Keratinocyte (primary cell): ENCODE measurements around the gene TDRD9. TPM values are rescaled to one million over a fixed set of nuclear protein-coding genes. Genes with fewer than 3 reads are reported as not detected.

Experiments used
- DNase-seq: peaks from one replicate; pipeline ENCODE4 v3.0.0-alpha.2; 2011; ENCODE audit warnings: low read depth, missing footprints, low spot score
- FAIRE-seq: peaks from 2 replicates; lab custom pipeline; 2011; peaks lifted over from hg19 to GRCh38; lab: Jason Lieb, UNC
- H2AFZ ChIP-seq: 2 replicates; pipeline ENCODE4 v1.6.0; 2012; ENCODE audit warnings: low read length, control low read depth, inconsistent platforms; ENCODE audit not compliant: control insufficient read depth
- H3K27ac ChIP-seq: 2 replicates; pipeline ENCODE4 v1.5.1; 2011; ENCODE audit warnings: low read length; ENCODE audit not compliant: control insufficient read depth, insufficient read depth
- H3K27me3 ChIP-seq: 3 replicates; pipeline ENCODE4 v1.6.0; 2011; ENCODE audit warnings: low read length; ENCODE audit not compliant: control insufficient read depth, insufficient read depth; ENCODE audit errors: extremely low read depth
- H3K36me3 ChIP-seq, 2 experiments: 2 replicates in 1 of 2; 3 replicates in 1 of 2; pipeline ENCODE4 v1.5.1; 2011; ENCODE audit warnings: low read length in 2 of 2, mild to moderate bottlenecking in 1 of 2; ENCODE audit not compliant: control insufficient read depth in 2 of 2, insufficient read depth in 2 of 2; ENCODE audit errors: extremely low read depth in 1 of 2
- H3K4me1 ChIP-seq: 3 replicates; pipeline ENCODE4 v1.5.1; 2011; ENCODE audit warnings: low read length; ENCODE audit not compliant: control insufficient read depth, insufficient read depth; ENCODE audit errors: extremely low read depth
- H3K4me2 ChIP-seq: 3 replicates; pipeline ENCODE4 v1.6.0; 2011; ENCODE audit warnings: low read depth, low read length; ENCODE audit not compliant: control insufficient read depth, insufficient read depth; ENCODE audit errors: extremely low read depth
- H3K4me3 ChIP-seq, 3 experiments: fragments of 200-600 bp in 1 of 3; sonication (generic) in 1 of 3; 2 replicates in 2 of 3; 3 replicates in 1 of 3; pipeline ENCODE4 v1.5.1; 2011 to 2016; ENCODE audit warnings: low read length in 3 of 3, mild to moderate bottlenecking in 3 of 3, control low read depth in 2 of 3, inconsistent platforms in 1 of 3, low read depth in 1 of 3, mixed read lengths in 1 of 3, mixed run types in 1 of 3, moderate library complexity in 1 of 3; ENCODE audit not compliant: control insufficient read depth in 2 of 3, insufficient read depth in 2 of 3; ENCODE audit errors: extremely low read depth in 1 of 3
- H3K79me2 ChIP-seq: 2 replicates; pipeline ENCODE4 v1.6.0; 2012; ENCODE audit warnings: low read length; ENCODE audit not compliant: control insufficient read depth, insufficient read depth
- H3K9ac ChIP-seq: 3 replicates; pipeline ENCODE4 v1.6.0; 2011; ENCODE audit warnings: low read length; ENCODE audit not compliant: control insufficient read depth, insufficient read depth; ENCODE audit errors: extremely low read depth
- H3K9me1 ChIP-seq: 3 replicates; pipeline ENCODE4 v1.6.0; 2011; ENCODE audit warnings: low read length; ENCODE audit not compliant: control insufficient read depth, insufficient read depth; ENCODE audit errors: extremely low read depth
- H3K9me3 ChIP-seq: 2 replicates; pipeline ENCODE4 v1.5.1; 2012; ENCODE audit warnings: low read depth, low read length; ENCODE audit not compliant: control insufficient read depth
- H4K20me1 ChIP-seq: 3 replicates; pipeline ENCODE4 v1.6.0; 2011; ENCODE audit warnings: low read length; ENCODE audit not compliant: control insufficient read depth, insufficient read depth; ENCODE audit errors: extremely low read depth
- EZH2 ChIP-seq: IDR thresholded peaks from one replicate; pipeline ENCODE4 v1.6.1; 2012; ENCODE audit warnings: inconsistent platforms, mild to moderate bottlenecking, low read length, moderate library complexity
- dilution Hi-C: fragments of 300-500 bp; cut with MboI; formaldehyde crosslinking; loops from one replicate; pipeline ENCODE4 v1.7.0; 2020; ENCODE audit warnings: low sequenced_read_pairs; ENCODE audit not compliant: extremely low pct_ligation_motif_present
- polyA plus RNA-seq, 5 experiments: library from polyadenylated mRNA; depleted of rRNA in 3 of 5; stranded (reverse) in 3 of 5; stranded (forward) in 1 of 5; unstranded in 1 of 5; fragments of >200 nt; gene quantifications; 1 replicate in 1 of 5; 2 replicates in 3 of 5; 3 replicates in 1 of 5; pipeline versions ENCODE4 v1.2.1 to v1.2.3, GENCODE V29; 2011 to 2012; ENCODE audit warnings: missing spikeins in 2 of 5, low read depth in 1 of 5, low replicate concordance in 1 of 5
- TF ChIP-seq, protein P1 (sequence below), 3 experiments: IDR thresholded peaks in 1 of 3; conservative IDR thresholded peaks in 1 of 3; optimal IDR thresholded peaks in 1 of 3; 2 replicates in 2 of 3; 3 replicates in 1 of 3; pipeline versions ENCODE3 to v1.5.1; 2011; ENCODE audit warnings: low read length in 3 of 3, mild to moderate bottlenecking in 3 of 3, moderate library complexity in 2 of 3, control low read depth in 1 of 3, inconsistent platforms in 1 of 3; ENCODE audit not compliant: insufficient read depth in 2 of 3; ENCODE audit errors: extremely low read depth in 1 of 3

The TDRD9 gene
- polyA plus RNA-seq, 1 donor (not counting 4 experiments of a cell fraction or from before 2014, with no cell fraction given), result 0.10 TPM

DNA sequence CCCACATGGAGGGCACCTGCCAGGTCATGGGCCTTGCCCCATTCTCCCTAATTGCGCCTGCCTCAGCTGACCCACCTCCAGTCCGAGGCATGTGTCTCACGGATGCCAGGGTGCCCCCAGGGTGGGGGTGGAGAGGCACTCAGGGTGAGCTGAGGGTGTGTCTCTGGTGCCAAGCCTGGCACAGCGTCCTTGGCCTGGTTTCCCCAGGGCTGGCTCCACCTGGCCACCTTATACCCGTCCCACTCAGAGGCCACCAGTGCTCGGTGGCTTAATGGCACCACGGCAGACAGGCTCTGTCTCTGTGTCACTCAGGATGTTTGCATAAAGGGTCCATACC, 33.6 kb upstream of the TDRD9 start:
- no peaks in the 10 kb centered on the region for H3K79me2 ChIP-seq
- no peaks in the 10 kb centered on the region for H4K20me1 ChIP-seq
- DNase-seq (no peak), FAIRE-seq (no peak)
- H3K4me2 ChIP-seq, result no peak overlapping the region
- H3K36me3 ChIP-seq, result no peaks in the 10 kb centered on the region
- H3K4me1 ChIP-seq, result peaks cover 11% of the 10 kb centered on the region
- H3K4me3 ChIP-seq, result no peak overlapping the region
- H3K9ac ChIP-seq, result no peak overlapping the region
- no peaks in the 10 kb centered on the region for H3K9me1 ChIP-seq
- H2AFZ ChIP-seq, result no peak overlapping the region
- no peaks in the 10 kb centered on the region for H3K9me3 ChIP-seq
- no peaks in the 10 kb centered on the region for H3K27me3 ChIP-seq
- TF ChIP-seq EZH2, result no peak
- TF ChIP-seq, protein P1, sequence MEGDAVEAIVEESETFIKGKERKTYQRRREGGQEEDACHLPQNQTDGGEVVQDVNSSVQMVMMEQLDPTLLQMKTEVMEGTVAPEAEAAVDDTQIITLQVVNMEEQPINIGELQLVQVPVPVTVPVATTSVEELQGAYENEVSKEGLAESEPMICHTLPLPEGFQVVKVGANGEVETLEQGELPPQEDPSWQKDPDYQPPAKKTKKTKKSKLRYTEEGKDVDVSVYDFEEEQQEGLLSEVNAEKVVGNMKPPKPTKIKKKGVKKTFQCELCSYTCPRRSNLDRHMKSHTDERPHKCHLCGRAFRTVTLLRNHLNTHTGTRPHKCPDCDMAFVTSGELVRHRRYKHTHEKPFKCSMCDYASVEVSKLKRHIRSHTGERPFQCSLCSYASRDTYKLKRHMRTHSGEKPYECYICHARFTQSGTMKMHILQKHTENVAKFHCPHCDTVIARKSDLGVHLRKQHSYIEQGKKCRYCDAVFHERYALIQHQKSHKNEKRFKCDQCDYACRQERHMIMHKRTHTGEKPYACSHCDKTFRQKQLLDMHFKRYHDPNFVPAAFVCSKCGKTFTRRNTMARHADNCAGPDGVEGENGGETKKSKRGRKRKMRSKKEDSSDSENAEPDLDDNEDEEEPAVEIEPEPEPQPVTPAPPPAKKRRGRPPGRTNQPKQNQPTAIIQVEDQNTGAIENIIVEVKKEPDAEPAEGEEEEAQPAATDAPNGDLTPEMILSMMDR (optimal IDR thresholded peaks at IDR 0.05 in 1 of 3, IDR thresholded peaks at IDR 0.05 in 1 of 3, conservative IDR thresholded peaks at IDR 0.05 in 1 of 3; ENCODE audit: extremely low read depth in 1 of 3, insufficient read depth in 2 of 3, low read length in 3 of 3), result no peak
- dilution Hi-C loops, result no loop called here
- H3K27ac ChIP-seq, result no peak overlapping the region

DNA sequence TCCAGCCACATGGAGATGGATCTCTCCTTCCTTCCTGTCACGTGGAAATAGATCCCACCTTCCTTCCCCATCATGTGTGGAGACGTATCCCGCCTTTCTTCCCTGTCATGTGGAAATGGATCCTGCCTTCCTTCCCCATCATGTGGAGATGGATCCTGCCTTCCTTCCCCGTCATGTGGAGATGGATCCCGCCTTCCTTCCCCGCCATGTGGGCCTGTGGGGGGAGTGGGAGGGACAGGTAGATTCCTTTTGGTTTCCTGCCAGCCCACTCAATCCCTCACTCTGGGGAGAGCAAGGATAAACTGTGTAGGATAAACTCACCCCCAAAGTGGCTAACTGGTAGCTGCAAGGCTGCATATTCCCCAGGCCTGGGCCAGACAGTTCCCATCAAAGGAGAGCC, 31.7 kb upstream of the TDRD9 start:
- no peak overlapping the region for H2AFZ ChIP-seq
- no peak overlapping the region for H3K4me3 ChIP-seq
- no peak for FAIRE-seq
- H3K4me1 ChIP-seq, result peaks cover 11% of the 10 kb centered on the region
- no peak overlapping the region for H3K27ac ChIP-seq
- dilution Hi-C loops, result no loop called here
- H3K9me3 ChIP-seq, result no peaks in the 10 kb centered on the region
- H3K27me3 ChIP-seq, result no peaks in the 10 kb centered on the region
- no peaks in the 10 kb centered on the region for H3K9me1 ChIP-seq
- H4K20me1 ChIP-seq, result no peaks in the 10 kb centered on the region
- no peak overlapping the region for H3K9ac ChIP-seq
- no peaks in the 10 kb centered on the region for H3K79me2 ChIP-seq
- DNase-seq, result no peak
- no peak overlapping the region for H3K4me2 ChIP-seq
- TF ChIP-seq, protein P1 (optimal IDR thresholded peaks at IDR 0.05 in 1 of 3, IDR thresholded peaks at IDR 0.05 in 1 of 3, conservative IDR thresholded peaks at IDR 0.05 in 1 of 3; ENCODE audit: extremely low read depth in 1 of 3, insufficient read depth in 2 of 3, low read length in 3 of 3), result no peak
- TF ChIP-seq EZH2, result no peak
- no peaks in the 10 kb centered on the region for H3K36me3 ChIP-seq
